ENCODE data around the gene GMDS. TPM values are rescaled to one million over a fixed set of nuclear protein-coding genes. Genes with fewer than 3 reads are reported as not detected.

GMDS gene
- total RNA-seq, 1 donor from 2014 or later = 17.9 TPM

DNA sequence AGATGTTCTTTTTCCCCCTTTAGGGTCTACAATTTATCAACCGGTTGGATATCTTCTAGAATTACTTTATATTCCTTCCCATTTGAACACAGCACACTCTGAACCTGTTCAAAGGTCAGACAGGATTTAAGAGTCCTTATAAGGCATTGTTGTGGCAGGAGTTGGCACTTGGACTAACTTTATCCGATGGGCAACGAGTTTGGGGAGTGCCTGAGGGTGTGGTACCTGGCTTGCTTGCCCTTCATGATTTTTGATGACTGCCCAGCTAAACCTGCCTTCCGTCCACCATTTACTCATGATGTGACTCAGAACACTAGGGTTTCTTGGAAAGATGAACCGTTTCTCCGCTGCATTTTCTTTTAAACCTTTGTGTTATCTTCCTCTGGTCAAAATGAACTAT is 350.5 kb downstream of the GMDS start:
- H3K4me3 ChIP-seq (ENCODE audit: low read depth, low read length) = no peak overlapping the region
- TF ChIP-seq, protein P1, sequence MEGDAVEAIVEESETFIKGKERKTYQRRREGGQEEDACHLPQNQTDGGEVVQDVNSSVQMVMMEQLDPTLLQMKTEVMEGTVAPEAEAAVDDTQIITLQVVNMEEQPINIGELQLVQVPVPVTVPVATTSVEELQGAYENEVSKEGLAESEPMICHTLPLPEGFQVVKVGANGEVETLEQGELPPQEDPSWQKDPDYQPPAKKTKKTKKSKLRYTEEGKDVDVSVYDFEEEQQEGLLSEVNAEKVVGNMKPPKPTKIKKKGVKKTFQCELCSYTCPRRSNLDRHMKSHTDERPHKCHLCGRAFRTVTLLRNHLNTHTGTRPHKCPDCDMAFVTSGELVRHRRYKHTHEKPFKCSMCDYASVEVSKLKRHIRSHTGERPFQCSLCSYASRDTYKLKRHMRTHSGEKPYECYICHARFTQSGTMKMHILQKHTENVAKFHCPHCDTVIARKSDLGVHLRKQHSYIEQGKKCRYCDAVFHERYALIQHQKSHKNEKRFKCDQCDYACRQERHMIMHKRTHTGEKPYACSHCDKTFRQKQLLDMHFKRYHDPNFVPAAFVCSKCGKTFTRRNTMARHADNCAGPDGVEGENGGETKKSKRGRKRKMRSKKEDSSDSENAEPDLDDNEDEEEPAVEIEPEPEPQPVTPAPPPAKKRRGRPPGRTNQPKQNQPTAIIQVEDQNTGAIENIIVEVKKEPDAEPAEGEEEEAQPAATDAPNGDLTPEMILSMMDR (conservative IDR thresholded peaks at IDR 0.05; ENCODE audit: low read depth, low read length) = no peak
- DNase-seq (ENCODE audit: low read depth) = no peak

DNA sequence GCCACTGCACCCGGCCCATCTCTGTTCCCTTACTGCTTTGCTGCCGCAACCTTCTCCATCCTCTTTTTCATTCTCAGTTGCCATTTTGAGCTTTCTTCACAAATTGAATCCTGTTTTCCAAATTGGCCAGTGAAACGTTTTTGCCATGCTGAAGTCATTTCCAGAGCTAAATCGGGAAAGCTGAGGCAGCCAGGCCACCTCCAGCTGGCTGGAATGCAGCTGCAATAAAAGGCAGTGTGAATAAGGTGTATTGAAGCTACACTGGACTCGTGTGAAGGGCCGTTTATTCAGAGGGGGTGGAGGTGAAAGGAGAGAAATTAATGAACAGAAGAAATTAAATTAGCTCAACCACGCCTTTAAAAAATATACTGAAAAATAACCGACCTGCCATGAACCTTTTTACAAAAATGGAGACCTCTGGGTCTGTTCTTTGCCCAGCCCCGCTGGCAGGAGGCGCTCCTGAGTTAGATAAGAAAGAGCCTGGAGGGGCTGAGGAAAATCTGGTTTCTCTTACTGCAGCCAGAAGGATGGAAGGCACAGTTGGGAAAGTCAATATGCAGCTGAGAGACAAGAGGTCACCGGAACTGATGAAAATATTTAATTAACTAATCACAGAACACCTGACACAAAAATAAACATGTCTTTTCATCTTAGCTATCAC is 351.8 kb downstream of the GMDS start:
- TF ChIP-seq, protein P1 (conservative IDR thresholded peaks at IDR 0.05; ENCODE audit: low read depth, low read length) = peak; percentile 11
- DNase-seq (ENCODE audit: low read depth) = no peak
- H3K4me3 ChIP-seq (ENCODE audit: low read depth, low read length) = no peak overlapping the region

DNA sequence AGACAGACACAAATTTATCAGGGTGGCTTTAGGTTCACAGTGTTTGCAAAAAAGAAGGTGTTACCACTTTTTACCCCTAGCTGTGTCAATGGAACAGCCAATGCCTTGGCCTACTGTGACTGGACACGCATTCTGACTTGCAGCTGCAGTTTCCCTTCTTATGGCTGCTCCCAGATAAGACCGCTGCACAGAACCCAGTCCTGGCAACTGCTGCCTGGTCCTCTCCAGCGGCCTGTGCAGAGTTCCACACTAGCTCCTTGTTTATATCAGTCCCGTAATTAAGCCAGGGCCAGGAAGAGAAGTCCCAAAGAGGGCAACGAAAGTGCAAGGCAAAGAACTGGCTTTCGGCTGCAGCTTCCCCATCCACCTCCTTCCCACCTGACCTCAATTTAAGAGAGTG is 352.7 kb downstream of the GMDS start:
- TF ChIP-seq, protein P1 (conservative IDR thresholded peaks at IDR 0.05; ENCODE audit: low read depth, low read length) = no peak
- DNase-seq (ENCODE audit: low read depth) = no peak
- no peak overlapping the region for H3K4me3 ChIP-seq (ENCODE audit: low read depth, low read length)

DNA sequence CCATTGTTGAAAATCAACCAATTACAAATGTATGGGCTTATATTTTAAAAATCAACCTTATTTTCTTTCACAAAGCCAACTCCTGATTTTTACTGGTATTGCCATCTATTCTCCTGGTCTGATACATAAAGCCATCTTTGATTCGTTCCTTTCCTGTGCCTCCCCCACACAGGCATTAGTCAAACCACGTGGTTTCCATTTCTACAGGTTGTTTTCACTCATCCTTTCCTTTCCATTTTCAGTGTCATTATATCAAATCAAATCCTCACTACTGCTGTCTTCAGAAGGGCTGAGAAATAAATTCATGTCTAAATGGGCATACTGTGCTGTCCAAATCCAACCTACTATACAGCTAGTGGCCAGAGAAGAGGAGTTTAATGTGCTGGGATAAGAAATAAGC is 354.4 kb downstream of the GMDS start:
- H3K4me3 ChIP-seq (ENCODE audit: low read depth, low read length) = no peak overlapping the region
- TF ChIP-seq, protein P1 (conservative IDR thresholded peaks at IDR 0.05; ENCODE audit: low read depth, low read length) = no peak
- no peak for DNase-seq (ENCODE audit: low read depth)

DNA sequence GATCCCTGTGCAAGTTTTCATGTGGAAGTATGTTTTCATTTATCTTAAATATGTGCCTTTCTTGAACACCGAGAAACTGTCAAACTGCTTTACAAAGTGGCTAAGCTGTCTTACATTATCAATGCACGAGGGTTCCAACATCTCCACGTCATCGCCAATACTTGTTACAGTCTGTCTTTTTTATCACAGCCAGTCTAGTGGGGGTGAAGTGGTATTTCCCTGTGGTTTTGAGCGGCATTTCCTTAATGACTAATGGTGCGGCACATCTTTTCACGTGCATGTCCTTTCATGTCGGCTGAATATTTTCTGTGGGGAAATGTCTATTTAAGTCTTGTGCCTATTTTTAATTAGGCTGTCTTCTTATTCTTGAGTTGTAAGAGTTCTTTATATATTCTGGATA is 355.3 kb downstream of the GMDS start:
- TF ChIP-seq, protein P1 (conservative IDR thresholded peaks at IDR 0.05; ENCODE audit: low read depth, low read length) = no peak
- no peak for DNase-seq (ENCODE audit: low read depth)
- H3K4me3 ChIP-seq (ENCODE audit: low read depth, low read length) = no peak overlapping the region

DNA sequence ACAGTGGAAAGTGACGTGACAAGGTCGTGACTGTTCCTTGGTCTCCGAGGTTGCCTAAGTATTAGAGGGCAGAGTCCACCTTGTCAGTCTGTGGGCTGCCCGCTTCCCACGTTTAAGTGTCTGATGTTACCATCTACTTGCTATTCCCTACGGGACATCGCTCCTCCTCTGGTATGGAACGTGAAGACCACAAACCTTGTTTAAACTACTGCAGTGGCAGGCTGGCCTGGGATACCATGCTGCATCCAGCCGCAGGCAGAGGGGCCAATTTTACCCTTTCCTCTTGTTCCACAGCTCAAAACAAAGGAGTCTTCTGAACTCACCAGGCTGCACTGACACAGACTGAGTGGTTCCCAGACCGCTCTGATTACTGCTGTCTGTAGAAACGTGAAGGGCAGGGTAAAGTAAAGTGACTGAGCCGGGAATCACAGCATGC is 359.8 kb downstream of the GMDS start:
- no peak overlapping the region for H3K4me3 ChIP-seq (ENCODE audit: low read depth, low read length)
- DNase-seq (ENCODE audit: low read depth) = no peak
- TF ChIP-seq, protein P1 (conservative IDR thresholded peaks at IDR 0.05; ENCODE audit: low read depth, low read length) = no peak

DNA sequence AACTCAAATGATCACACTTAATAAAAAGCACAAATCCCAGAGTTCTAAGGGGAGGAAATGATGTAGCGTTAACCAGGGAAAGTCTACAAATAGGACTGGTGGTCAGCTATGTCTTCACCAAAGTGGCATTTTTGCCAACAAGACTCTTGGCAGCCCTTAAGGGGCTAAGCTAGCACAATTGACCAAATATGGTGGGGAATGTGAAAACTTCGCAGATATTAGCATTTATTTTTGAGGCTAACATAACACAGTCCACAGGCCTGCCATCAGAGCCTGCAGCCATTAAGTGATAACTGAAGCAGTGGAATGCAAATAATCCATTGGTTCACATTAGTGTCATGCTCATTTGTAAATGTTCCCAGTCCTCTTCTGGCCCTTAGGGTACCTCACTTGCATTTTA is 361.1 kb downstream of the GMDS start:
- no peak for DNase-seq (ENCODE audit: low read depth)
- TF ChIP-seq, protein P1 (conservative IDR thresholded peaks at IDR 0.05; ENCODE audit: low read depth, low read length) = no peak
- no peak overlapping the region for H3K4me3 ChIP-seq (ENCODE audit: low read depth, low read length)
